Measurements from ENCODE around the gene TTC28.

TTC28 gene

GRCh38 chr22:28351476-28351875, 328.2 kb downstream of the TTC28 start:
- DNase-seq (ENCODE audit: low read depth), result no peak

GRCh38 chr22:28348613-28349609, 330.7 kb downstream of the TTC28 start:
- no peak for DNase-seq (ENCODE audit: low read depth)

GRCh38 chr22:28346308-28346707, 333.3 kb downstream of the TTC28 start:
- DNase-seq (ENCODE audit: low read depth), result no peak

GRCh38 chr22:28344918-28345703, 334.5 kb downstream of the TTC28 start:
- peak; percentile 40 for DNase-seq (ENCODE audit: low read depth)

DNA sequence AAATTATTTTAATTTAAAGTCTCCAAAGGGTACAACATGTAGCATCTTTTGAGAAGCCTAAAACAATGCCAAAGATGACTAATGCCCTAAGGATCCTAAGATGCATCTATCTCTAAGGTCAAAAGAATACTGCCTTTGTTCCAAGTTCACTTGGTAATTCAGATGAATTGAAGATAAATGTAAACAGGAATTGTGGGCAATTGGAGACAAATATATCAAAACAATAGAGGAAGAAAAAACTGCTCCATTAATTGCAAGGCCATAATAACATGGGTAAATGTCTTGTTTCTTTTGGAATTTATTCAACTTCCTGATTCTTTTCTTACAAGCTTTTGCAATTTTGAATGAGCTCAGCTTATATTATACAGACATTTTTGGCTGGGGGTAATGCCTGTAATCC, 338.6 kb downstream of the TTC28 start:
- peak; percentile 12 for DNase-seq (ENCODE audit: low read depth)

GRCh38 chr22:28333088-28333487, 346.6 kb downstream of the TTC28 start:
- no peak for DNase-seq (ENCODE audit: low read depth)

DNA sequence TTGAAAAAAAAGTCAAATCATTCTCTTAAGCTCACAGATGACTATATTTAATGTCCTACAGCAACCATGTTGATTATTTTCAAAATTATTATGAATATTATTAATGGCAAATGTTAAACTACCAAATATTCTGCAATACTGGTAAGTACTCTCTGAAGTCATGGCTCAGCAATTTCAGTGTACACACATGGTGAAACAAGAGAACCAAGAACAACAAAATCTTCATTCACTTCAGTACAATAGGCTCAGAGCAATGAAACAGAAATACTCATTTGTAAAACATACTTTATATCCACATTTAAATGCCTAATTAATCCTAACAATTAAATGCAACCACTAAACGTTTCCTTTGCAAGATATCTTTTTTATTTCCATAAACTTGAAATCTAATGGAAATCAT, 347.2 kb downstream of the TTC28 start:
- DNase-seq (ENCODE audit: low read depth), result no peak

DNA sequence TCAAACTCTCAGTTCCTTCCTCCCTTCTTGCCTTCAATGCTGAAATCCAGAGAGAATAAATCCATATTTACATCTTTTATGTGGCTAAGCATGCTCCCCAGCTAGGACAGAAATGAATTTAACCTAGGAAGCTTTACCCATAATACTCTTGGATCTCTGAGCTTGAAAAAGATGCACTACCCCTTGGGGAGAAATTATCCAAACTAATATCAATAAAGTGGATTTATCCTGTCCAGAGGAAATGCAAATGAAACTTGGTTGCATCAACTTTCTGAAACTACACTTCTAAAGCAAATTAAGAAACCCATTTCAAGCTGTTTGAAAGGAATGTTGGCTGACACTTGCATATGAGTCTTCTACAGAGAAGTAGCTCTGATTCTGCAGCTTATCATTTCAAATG, 347.9 kb downstream of the TTC28 start:
- no peak for DNase-seq (ENCODE audit: low read depth)

- peak; percentile 62 for DNase-seq (ENCODE audit: low read depth)
Measured at GRCh38 chr22:28329186-28330073, 350.2 kb downstream of the TTC28 start.

- no peak for DNase-seq (ENCODE audit: low read depth)
Measured at GRCh38 chr22:28328756-28329155, 350.9 kb downstream of the TTC28 start.

GRCh38 chr22:28316014-28316413, 363.6 kb downstream of the TTC28 start:
- no peak for DNase-seq (ENCODE audit: low read depth)

GRCh38 chr22:28314959-28315358, 364.7 kb downstream of the TTC28 start:
- no peak for DNase-seq (ENCODE audit: low read depth)

GRCh38 chr22:28310299-28310698, 369.3 kb downstream of the TTC28 start:
- no peak for DNase-seq (ENCODE audit: low read depth)

- DNase-seq (ENCODE audit: low read depth), result no peak
Measured at GRCh38 chr22:28299753-28300152, 379.9 kb downstream of the TTC28 start.

DNA sequence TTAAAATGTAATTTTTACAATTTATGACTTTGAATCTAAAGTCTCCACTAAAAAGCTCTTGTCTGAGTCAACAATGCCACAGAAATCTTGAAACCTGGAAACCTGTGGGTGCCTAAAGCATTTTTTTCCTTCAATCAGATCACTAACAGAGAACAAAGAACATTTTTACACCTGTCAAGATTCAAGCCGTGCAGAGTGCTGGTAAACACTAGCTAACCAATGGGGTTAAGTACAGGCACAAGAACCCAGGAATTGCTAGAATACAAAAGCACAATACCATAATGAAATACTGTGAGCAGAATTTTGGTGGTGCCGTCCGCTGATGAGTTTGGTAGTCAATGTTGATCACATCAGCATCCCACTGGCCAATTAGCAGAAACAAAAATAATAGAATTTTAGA, 380.3 kb downstream of the TTC28 start:
- no peak for DNase-seq (ENCODE audit: low read depth)

DNA sequence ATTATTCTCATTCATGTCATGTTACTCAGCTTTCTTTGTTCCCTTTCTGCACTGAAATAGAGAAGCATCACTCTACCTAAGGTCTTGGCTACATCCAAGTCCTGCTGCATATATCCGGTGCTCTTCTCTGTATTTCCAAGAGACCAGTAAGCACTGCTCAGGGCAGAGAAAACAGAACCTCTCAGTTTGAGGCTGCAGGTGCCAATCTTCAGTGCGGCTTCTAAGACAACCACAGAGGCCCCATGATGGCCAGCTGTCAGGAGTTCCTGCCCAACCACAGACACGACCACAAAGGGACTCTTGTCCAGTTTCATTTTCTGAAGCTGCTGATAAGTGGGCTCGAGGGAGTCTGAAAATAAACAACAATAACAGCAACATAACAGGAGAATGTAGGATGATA, 382.1 kb downstream of the TTC28 start:
- DNase-seq (ENCODE audit: low read depth), result no peak

GRCh38 chr22:28296452-28296851, 383.2 kb downstream of the TTC28 start:
- no peak for DNase-seq (ENCODE audit: low read depth)

- DNase-seq (ENCODE audit: low read depth), result no peak
Measured at GRCh38 chr22:28283068-28283654, 396.5 kb downstream of the TTC28 start.

DNA sequence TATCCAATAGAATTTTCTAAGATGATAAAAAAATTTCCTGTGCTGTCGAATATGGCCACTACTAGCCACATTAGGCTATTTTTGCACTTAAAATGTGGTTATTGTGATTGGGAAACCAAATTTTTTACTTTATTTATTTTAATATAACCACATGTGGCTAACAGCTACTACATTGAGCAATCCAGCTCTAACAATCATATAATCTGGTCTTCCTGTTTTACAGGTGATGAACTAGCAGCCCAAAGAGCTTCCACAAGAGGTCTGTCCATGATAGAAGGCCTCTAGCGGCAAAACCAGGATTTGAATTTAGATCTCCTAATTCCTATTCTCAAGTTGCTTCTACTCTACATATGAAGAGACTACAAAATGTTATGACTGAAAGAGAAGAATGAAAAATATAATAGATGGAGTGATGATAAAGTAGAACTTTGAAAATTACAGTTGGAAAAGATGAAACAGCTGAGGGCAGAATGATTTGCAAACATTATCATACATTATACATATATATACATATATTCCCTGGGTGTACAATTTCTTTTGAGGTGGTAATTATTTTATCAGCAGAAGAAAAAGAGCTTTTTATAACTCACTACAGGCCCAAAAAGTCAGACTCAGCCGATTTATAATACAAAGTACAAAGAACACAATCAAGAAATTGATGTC, 397.1 kb downstream of the TTC28 start:
- peak; percentile 33 for DNase-seq (ENCODE audit: low read depth)

DNA sequence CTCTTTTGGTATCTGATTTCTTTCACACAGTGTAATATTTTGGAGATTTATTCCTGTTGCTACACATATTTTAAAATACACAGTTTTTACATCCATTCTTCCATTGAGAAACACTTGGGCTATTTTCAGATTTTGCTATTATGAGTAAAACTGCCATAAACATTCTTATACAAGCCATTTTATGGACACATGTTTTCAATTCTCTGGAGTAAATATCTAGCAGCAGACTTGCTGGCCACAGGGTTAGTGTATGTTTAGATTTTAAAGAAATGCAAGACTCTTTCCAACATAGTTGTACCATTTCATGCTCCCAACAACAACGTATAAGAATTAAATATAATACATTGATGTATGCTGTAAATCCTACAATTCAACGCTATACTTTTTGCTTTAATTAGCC, 399.8 kb downstream of the TTC28 start:
- DNase-seq (ENCODE audit: low read depth), result peak; percentile 24

DNA sequence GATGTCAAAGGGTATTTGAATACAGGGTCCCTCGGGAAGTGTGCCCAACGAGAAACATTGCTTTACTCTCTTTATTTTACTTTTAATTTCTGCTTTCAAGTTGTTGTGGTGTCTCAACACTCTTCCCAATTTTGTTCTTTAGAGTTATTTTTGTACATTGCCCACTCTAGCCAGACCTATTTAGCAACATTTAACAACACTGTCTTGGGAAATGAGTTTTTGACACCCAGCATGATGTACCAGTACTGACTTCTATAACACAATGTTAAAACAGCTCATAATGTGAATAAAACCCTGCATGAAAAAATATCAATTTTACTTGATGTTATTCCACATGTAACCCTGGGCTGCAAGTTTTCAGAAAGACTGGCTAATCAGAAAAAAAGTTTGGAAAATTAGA, 410.4 kb downstream of the TTC28 start:
- no peak for DNase-seq (ENCODE audit: low read depth)
